ENCODE results near the gene CLMP. TPM values are rescaled to one million over a fixed set of nuclear protein-coding genes. Genes with fewer than 3 reads are reported as not detected.

Gene CLMP
- polyA plus RNA-seq, 1 donor from 2014 or later: not detected

- peak overlapping the region; percentile 47 for H3K4me3 ChIP-seq (ENCODE audit: low read length)
- H3K79me2 ChIP-seq (replicated peaks; ENCODE audit: insufficient read depth, low read length): no peaks in the 10 kb centered on the region
- no peaks in the 10 kb centered on the region for H3K27me3 ChIP-seq (ENCODE audit: insufficient read depth, low read depth, low read length)
- H3K36me3 ChIP-seq (ENCODE audit: insufficient read depth, low read length): no peaks in the 10 kb centered on the region
- H3K27ac ChIP-seq (ENCODE audit: low read length): peak overlapping the region; percentile 56
- H3K4me2 ChIP-seq (ENCODE audit: low read length): peak overlapping the region; percentile 47
- no peaks in the 10 kb centered on the region for H4K20me1 ChIP-seq (ENCODE audit: insufficient read depth)
- no peaks in the 10 kb centered on the region for H3F3A ChIP-seq (ENCODE audit: insufficient read depth, low read length, poor library complexity, severe bottlenecking)
- TF ChIP-seq EZH2 (IDR thresholded peaks at IDR 0.05; ENCODE audit: borderline replicate concordance, insufficient read depth, low read length, poor library complexity, severe bottlenecking) (no peak), MXI1 (conservative IDR thresholded peaks at IDR 0.05; ENCODE audit: poor library complexity, severe bottlenecking) (no peak), REST (IDR thresholded peaks at IDR 0.05; ENCODE audit: borderline replicate concordance) (no peak), SMC3 (conservative IDR thresholded peaks at IDR 0.05; ENCODE audit: poor library complexity) (no peak), TAF1 (IDR thresholded peaks at IDR 0.05; ENCODE audit: low read depth) (no peak), CTCF (IDR thresholded peaks at IDR 0.05; ENCODE audit: poor library complexity, severe bottlenecking) (no peak), POLR2AphosphoS5 (IDR thresholded peaks at IDR 0.05) (no peak)
- no peaks in the 10 kb centered on the region for H3K9me3 ChIP-seq (ENCODE audit: low read length)
- peak overlapping the region; percentile 13 for H3K9ac ChIP-seq (ENCODE audit: low read length)
- no peaks in the 10 kb centered on the region for H3K9me2 ChIP-seq (ENCODE audit: insufficient read depth, low read length)
- H2AFZ ChIP-seq (ENCODE audit: low read depth, low read length): no peak overlapping the region
These were observed 38.9 kb upstream of the CLMP start for GRCh38 chr11:123233975-123234334.

- peak overlapping the region; percentile 13 for H3K9ac ChIP-seq (ENCODE audit: low read length)
- H3K4me2 ChIP-seq (ENCODE audit: low read length): peak overlapping the region; percentile 47
- no peaks in the 10 kb centered on the region for H4K20me1 ChIP-seq (ENCODE audit: insufficient read depth)
- peak overlapping the region; percentile 56 for H3K27ac ChIP-seq (ENCODE audit: low read length)
- H3K9me3 ChIP-seq (ENCODE audit: low read length): no peaks in the 10 kb centered on the region
- H3K27me3 ChIP-seq (ENCODE audit: insufficient read depth, low read depth, low read length): no peaks in the 10 kb centered on the region
- TF ChIP-seq POLR2AphosphoS5 (IDR thresholded peaks at IDR 0.05) (peak; percentile 54), REST (IDR thresholded peaks at IDR 0.05; ENCODE audit: borderline replicate concordance) (peak; percentile 42), EP300 (conservative IDR thresholded peaks at IDR 0.05; ENCODE audit: poor library complexity, severe bottlenecking) (peak; percentile 54), TAF1 (IDR thresholded peaks at IDR 0.05; ENCODE audit: low read depth) (no peak)
- H3K36me3 ChIP-seq (ENCODE audit: insufficient read depth, low read length): no peaks in the 10 kb centered on the region
- no peaks in the 10 kb centered on the region for H3K9me2 ChIP-seq (ENCODE audit: insufficient read depth, low read length)
- H3K79me2 ChIP-seq (replicated peaks; ENCODE audit: insufficient read depth, low read length): no peaks in the 10 kb centered on the region
- no peaks in the 10 kb centered on the region for H3F3A ChIP-seq (ENCODE audit: insufficient read depth, low read length, poor library complexity, severe bottlenecking)
- H3K4me3 ChIP-seq (ENCODE audit: low read length): peak overlapping the region; percentile 47
- no peak overlapping the region for H2AFZ ChIP-seq (ENCODE audit: low read depth, low read length)
These were observed 38.4 kb upstream of the CLMP start for GRCh38 chr11:123233280-123233974.
